IMR-90 (cell line): Measurements from ENCODE around the gene SQSTM1. TPM values are rescaled to one million over a fixed set of nuclear protein-coding genes. Genes with fewer than 3 reads are reported as not detected.

Experiments used
- ATAC-seq: fragments of 200-7000 bp; cut with Tn5 transposase; 2 replicates; pipeline ENCODE4 v1.9.1; 2020; ENCODE audit warnings: low read depth, mild to moderate bottlenecking, moderate library complexity
- BruUV-seq: library from RNA; stranded (reverse); fragments of 400-500 nt; replicated peaks from 2 replicates; lab custom pipeline; 2021; lab: Mats Ljungman, UMichigan
- CTCF ChIA-PET: fragments of 300-600 bp; formaldehyde crosslinking; extraction: SDS; loops from one replicate; lab custom pipeline; 2021; ENCODE audit warnings: antibody characterized with exemption; lab: Yijun Ruan, JAX
- POLR2A ChIA-PET: fragments of 300-600 bp; sonication (Branson Sonifier 250); formaldehyde crosslinking; loops from one replicate; lab custom pipeline; 2022; ENCODE audit warnings: antibody characterized with exemption; ENCODE audit not compliant: unreplicated experiment; lab: Charles Lee
- DNase-seq: peaks from one replicate; pipeline ENCODE4 v3.0.0; 2013
- H2AFZ ChIP-seq: replicated peaks from 2 replicates; pipeline ENCODE3; 2013; ENCODE audit warnings: low read length, mild to moderate bottlenecking; ENCODE audit not compliant: poor library complexity
- H2AK5ac ChIP-seq: 2 replicates; pipeline ENCODE4 v1.6.1; 2013; ENCODE audit warnings: low read depth, low read length, inconsistent platforms
- H2AK9ac ChIP-seq: replicated peaks from 2 replicates; pipeline ENCODE3; 2013; ENCODE audit warnings: mild to moderate bottlenecking, low read depth, low read length, moderate library complexity; ENCODE audit not compliant: poor library complexity
- H2BK120ac ChIP-seq: 2 replicates; pipeline ENCODE4 v1.6.1; 2013; ENCODE audit warnings: low read depth, low read length, inconsistent platforms
- H2BK15ac ChIP-seq: 3 replicates; pipeline ENCODE4 v1.6.1; 2013; ENCODE audit warnings: low read depth, low read length, inconsistent platforms
- H2BK20ac ChIP-seq: 2 replicates; pipeline ENCODE4 v1.6.1; 2013; ENCODE audit warnings: low read depth, mild to moderate bottlenecking, inconsistent platforms, low read length, moderate library complexity
- H2BK5ac ChIP-seq: 2 replicates; pipeline ENCODE4 v1.6.1; 2013; ENCODE audit warnings: mild to moderate bottlenecking, low read depth, low read length, inconsistent platforms; ENCODE audit not compliant: poor library complexity, severe bottlenecking
- H3K14ac ChIP-seq: replicated peaks from 2 replicates; pipeline ENCODE4 v1.6.1; 2013; ENCODE audit warnings: low read depth, low read length, inconsistent platforms
- H3K18ac ChIP-seq: 2 replicates; pipeline ENCODE4 v1.6.1; 2013; ENCODE audit warnings: low read depth, low read length, control low read depth
- H3K23ac ChIP-seq: 2 replicates; pipeline ENCODE4 v1.6.1; 2013; ENCODE audit warnings: low read depth, low read length, inconsistent platforms
- H3K27ac ChIP-seq: 2 replicates; pipeline ENCODE4 v1.5.1; 2013; ENCODE audit warnings: mild to moderate bottlenecking, control low read depth, low read length; ENCODE audit not compliant: insufficient read depth
- H3K27me3 ChIP-seq: 2 replicates; pipeline ENCODE4 v1.6.1; 2013; ENCODE audit warnings: low read length; ENCODE audit not compliant: control insufficient read depth, insufficient read depth
- H3K36me3 ChIP-seq: 2 replicates; pipeline ENCODE4 v1.6.1; 2013; ENCODE audit warnings: low read length, mixed read lengths; ENCODE audit not compliant: control insufficient read depth, insufficient read depth
- H3K4ac ChIP-seq: 2 replicates; pipeline ENCODE4 v1.6.1; 2013; ENCODE audit warnings: low read depth, low read length, inconsistent platforms
- H3K4me1 ChIP-seq: 2 replicates; pipeline ENCODE4 v1.6.1; 2013; ENCODE audit warnings: low read length, mixed read lengths; ENCODE audit not compliant: control insufficient read depth, insufficient read depth
- H3K4me2 ChIP-seq: 2 replicates; pipeline ENCODE4 v1.6.1; 2013; ENCODE audit warnings: low read depth, mild to moderate bottlenecking, control low read depth, low read length, moderate library complexity
- H3K4me3 ChIP-seq: 2 replicates; pipeline ENCODE4 v1.5.1; 2013; ENCODE audit warnings: low read depth, mild to moderate bottlenecking, control low read depth, low read length, moderate library complexity; ENCODE audit not compliant: insufficient read depth
- H3K56ac ChIP-seq: 2 replicates; pipeline ENCODE4 v1.6.1; 2013; ENCODE audit warnings: low read length, inconsistent platforms; ENCODE audit not compliant: insufficient read depth; ENCODE audit errors: extremely low read depth
- H3K79me1 ChIP-seq, 2 experiments: 2 replicates each; pipeline ENCODE4 v1.6.1; 2013; ENCODE audit warnings: low read length in 2 of 2, inconsistent platforms in 1 of 2, low read depth in 1 of 2
- H3K9ac ChIP-seq: 2 replicates; pipeline ENCODE4 v1.6.1; 2013; ENCODE audit warnings: low read depth, low read length, control low read depth
- H3K9me1 ChIP-seq: 2 replicates; pipeline ENCODE4 v1.6.1; 2013; ENCODE audit warnings: low read length, inconsistent platforms; ENCODE audit not compliant: insufficient read depth
- H3K9me3 ChIP-seq: 2 replicates; pipeline ENCODE4 v1.6.1; 2013; ENCODE audit warnings: low read length; ENCODE audit not compliant: control insufficient read depth, insufficient read depth
- H4K20me1 ChIP-seq: 2 replicates; pipeline ENCODE4 v1.6.1; 2013; ENCODE audit warnings: low read length, inconsistent platforms; ENCODE audit not compliant: insufficient read depth
- H4K5ac ChIP-seq: 2 replicates; pipeline ENCODE4 v1.6.1; 2013; ENCODE audit warnings: mild to moderate bottlenecking, low read depth, low read length, control low read depth
- H4K8ac ChIP-seq, 2 experiments: 2 replicates each; pipeline ENCODE4 v1.6.1; 2013; ENCODE audit warnings: low read depth in 2 of 2, low read length in 2 of 2, control low read depth in 1 of 2, inconsistent platforms in 1 of 2
- H4K91ac ChIP-seq: 2 replicates; pipeline ENCODE4 v1.6.1; 2013; ENCODE audit warnings: low read depth, low read length, inconsistent platforms; ENCODE audit not compliant: insufficient read depth
- BHLHE40 ChIP-seq: fragments of 150-350 bp; IDR thresholded peaks from 2 replicates; pipeline ENCODE4 v1.6.1; 2016; ENCODE audit warnings: mild to moderate bottlenecking, low read depth, low read length
- CEBPB ChIP-seq: IDR thresholded peaks from 2 replicates; pipeline ENCODE4 v1.6.1; 2012; ENCODE audit warnings: low read depth, low read length, improper control_type of control experiment
- CHD1 ChIP-seq: IDR thresholded peaks from 2 replicates; pipeline ENCODE4 v1.6.1; 2012; ENCODE audit warnings: low read depth, low read length, improper control_type of control experiment
- FOS ChIP-seq: fragments of 150-350 bp; IDR thresholded peaks from 2 replicates; pipeline ENCODE4 v1.6.1; 2016; ENCODE audit warnings: low read depth, low read length
- MAFK ChIP-seq: IDR thresholded peaks from 2 replicates; pipeline ENCODE4 v1.6.1; 2012; ENCODE audit warnings: low read depth, low read length, improper control_type of control experiment
- MAZ ChIP-seq: IDR thresholded peaks from 2 replicates; pipeline ENCODE4 v1.6.1; 2012; ENCODE audit warnings: low read depth, mild to moderate bottlenecking, low read length, improper control_type of control experiment, moderate library complexity, borderline replicate concordance
- MXI1 ChIP-seq: IDR thresholded peaks from 2 replicates; pipeline ENCODE4 v1.6.1; 2012; ENCODE audit warnings: low read depth, mild to moderate bottlenecking, low read length, moderate library complexity, borderline replicate concordance
- NFE2L2 ChIP-seq: fragments of 150-350 bp; IDR thresholded peaks from 2 replicates; pipeline ENCODE4 v1.6.1; 2016; ENCODE audit warnings: low read depth, mild to moderate bottlenecking, low read length
- POLR2A ChIP-seq: IDR thresholded peaks from 2 replicates; pipeline ENCODE4 v1.6.1; 2012; ENCODE audit warnings: mild to moderate bottlenecking, low read depth, low read length
- RAD21 ChIP-seq: IDR thresholded peaks from 2 replicates; pipeline ENCODE4 v1.6.1; 2012; ENCODE audit warnings: low read length, improper control_type of control experiment
- RCOR1 ChIP-seq: IDR thresholded peaks from 2 replicates; pipeline ENCODE4 v1.6.1; 2012; ENCODE audit warnings: mild to moderate bottlenecking, low read length, improper control_type of control experiment; ENCODE audit not compliant: insufficient replicate concordance
- RFX5 ChIP-seq: IDR thresholded peaks from 2 replicates; pipeline ENCODE4 v1.8.0; 2012; ENCODE audit warnings: low read depth, mild to moderate bottlenecking, low read length, moderate library complexity
- SMC3 ChIP-seq: fragments of 150-350 bp; IDR thresholded peaks from 2 replicates; pipeline ENCODE4 v1.6.1; 2016; ENCODE audit warnings: low read depth, mild to moderate bottlenecking, antibody characterized with exemption, low read length, moderate library complexity
- USF2 ChIP-seq: fragments of 150-350 bp; IDR thresholded peaks from 2 replicates; pipeline ENCODE4 v1.6.1; 2017; ENCODE audit warnings: mild to moderate bottlenecking, antibody characterized with exemption, low read length, low read depth
- WGBS, 2 experiments: methylation state at CpG; one replicate each; pipeline versions ENCODE4 v1.1.5 to v1.1.7; 2013; ENCODE audit warnings: missing lambda C conversion rate in 2 of 2; ENCODE audit not compliant: insufficient read length in 1 of 2; ENCODE audit errors: extremely low coverage in 2 of 2; 5-methylcytosine and 5-hydroxymethylcytosine counted together
- dilution Hi-C: fragments of 300-500 bp; cut with HindIII; formaldehyde crosslinking; loops from one replicate; pipeline ENCODE4 v1.14.3; 2018; ENCODE audit warnings: low sequenced_read_pairs; ENCODE audit not compliant: unreplicated experiment
- in situ Hi-C: fragments of 300-500 bp; cut with MboI; formaldehyde crosslinking; loops from 3 replicates; pipeline ENCODE4 v1.14.3; 2019; ENCODE audit warnings: low sequenced_read_pairs, inconsistent platforms, mixed read lengths
- intact Hi-C: fragments of 100-400 bp; cut with micrococcal nuclease; formaldehyde crosslinking; loops from 2 replicates; pipeline ENCODE4 v1.10.0; 2022
- polyA plus RNA-seq, 3 experiments: library from polyadenylated mRNA; depleted of rRNA; stranded (reverse); fragments of >200 nt; gene quantifications; 2 replicates each; pipeline ENCODE4 v1.2.3, GENCODE V29; 2012; ENCODE audit warnings: low replicate concordance in 1 of 3
- total RNA-seq: library from RNA; depleted of rRNA; stranded (reverse); fragments of >200 nt; gene quantifications from 2 replicates; pipeline ENCODE4 v1.2.3, GENCODE V29; 2012
- TF ChIP-seq, protein P1 (sequence below): conservative IDR thresholded peaks from 2 replicates; pipeline ENCODE4 v1.5.1; 2012; ENCODE audit warnings: mild to moderate bottlenecking, low read depth, low read length, improper control_type of control experiment
- TF ChIP-seq, protein P2 (sequence below): fragments of 150-350 bp; IDR thresholded peaks from 2 replicates; pipeline ENCODE4 v1.6.1; 2016; ENCODE audit warnings: low read depth, mild to moderate bottlenecking, low read length, moderate library complexity, borderline replicate concordance

The SQSTM1 gene
- total and polyA plus RNA-seq, 2 of the 4 experiments (the other 2 are of a cell fraction): 152 to 184 TPM

DNA sequence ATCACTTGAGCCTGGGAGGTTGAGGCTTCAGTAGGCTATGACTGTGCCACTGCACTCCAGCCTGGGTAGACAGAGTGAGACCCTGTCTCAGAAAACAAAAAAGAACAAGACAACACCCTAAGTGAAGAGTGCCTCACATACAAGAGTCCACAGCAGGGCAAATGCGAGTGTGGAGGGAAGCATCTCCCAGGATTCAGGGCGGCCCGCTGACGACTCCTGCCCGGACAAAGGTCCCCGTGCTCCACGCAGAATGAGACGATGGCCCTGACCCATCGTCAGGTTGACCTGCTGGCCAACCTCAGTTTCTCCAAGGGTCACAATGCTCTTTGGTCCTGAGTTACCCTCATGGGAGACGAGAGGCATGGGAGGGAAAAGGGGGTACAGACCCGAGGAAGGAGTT is 19.6 kb downstream of the SQSTM1 start:
- Histone ChIP-seq H3K79me1 (peaks cover 0 to 9% of the 10 kb centered on the region in 2 experiments; a peak in 2 of 4 replicates), H3K36me3 (peaks cover 47% of the 10 kb centered on the region), H2AK5ac (no peak overlapping the region), H3K23ac (no peak overlapping the region), H4K8ac (no peak overlapping the region), H3K9me1 (no peaks in the 10 kb centered on the region; the same call in 1 of the 2 replicates), H3K27ac (no peak overlapping the region), H3K9me3 (peaks cover 4% of the 10 kb centered on the region), H4K5ac (no peak overlapping the region), H3K4me3 (no peak overlapping the region), H3K56ac (no peak overlapping the region), H2BK15ac (no peak overlapping the region), H2AK9ac (no peak overlapping the region), H3K4me1 (no peaks in the 10 kb centered on the region), H3K4me2 (no peak overlapping the region), H2BK20ac (no peak overlapping the region), H4K91ac (no peak overlapping the region), H2BK120ac (no peak overlapping the region), H3K27me3 (no peaks in the 10 kb centered on the region), H4K20me1 (peaks cover 38% of the 10 kb centered on the region), H3K14ac (no peak overlapping the region), H3K4ac (no peak overlapping the region), H2BK5ac (no peak overlapping the region), H3K9ac (no peak overlapping the region), H2AFZ (no peak overlapping the region), H3K18ac (no peak overlapping the region)
- TF ChIP-seq MAZ (no peak), POLR2A (no peak; the same call in 1 of the 2 replicates), USF2 (no peak), FOS (no peak), RCOR1 (no peak), NFE2L2 (no peak), MAFK (no peak), CHD1 (no peak), RFX5 (no peak), BHLHE40 (no peak), MXI1 (no peak), CEBPB (no peak), SMC3 (no peak), RAD21 (no peak)
- TF ChIP-seq, protein P1, sequence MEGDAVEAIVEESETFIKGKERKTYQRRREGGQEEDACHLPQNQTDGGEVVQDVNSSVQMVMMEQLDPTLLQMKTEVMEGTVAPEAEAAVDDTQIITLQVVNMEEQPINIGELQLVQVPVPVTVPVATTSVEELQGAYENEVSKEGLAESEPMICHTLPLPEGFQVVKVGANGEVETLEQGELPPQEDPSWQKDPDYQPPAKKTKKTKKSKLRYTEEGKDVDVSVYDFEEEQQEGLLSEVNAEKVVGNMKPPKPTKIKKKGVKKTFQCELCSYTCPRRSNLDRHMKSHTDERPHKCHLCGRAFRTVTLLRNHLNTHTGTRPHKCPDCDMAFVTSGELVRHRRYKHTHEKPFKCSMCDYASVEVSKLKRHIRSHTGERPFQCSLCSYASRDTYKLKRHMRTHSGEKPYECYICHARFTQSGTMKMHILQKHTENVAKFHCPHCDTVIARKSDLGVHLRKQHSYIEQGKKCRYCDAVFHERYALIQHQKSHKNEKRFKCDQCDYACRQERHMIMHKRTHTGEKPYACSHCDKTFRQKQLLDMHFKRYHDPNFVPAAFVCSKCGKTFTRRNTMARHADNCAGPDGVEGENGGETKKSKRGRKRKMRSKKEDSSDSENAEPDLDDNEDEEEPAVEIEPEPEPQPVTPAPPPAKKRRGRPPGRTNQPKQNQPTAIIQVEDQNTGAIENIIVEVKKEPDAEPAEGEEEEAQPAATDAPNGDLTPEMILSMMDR: no peak
- TF ChIP-seq, protein P2, sequence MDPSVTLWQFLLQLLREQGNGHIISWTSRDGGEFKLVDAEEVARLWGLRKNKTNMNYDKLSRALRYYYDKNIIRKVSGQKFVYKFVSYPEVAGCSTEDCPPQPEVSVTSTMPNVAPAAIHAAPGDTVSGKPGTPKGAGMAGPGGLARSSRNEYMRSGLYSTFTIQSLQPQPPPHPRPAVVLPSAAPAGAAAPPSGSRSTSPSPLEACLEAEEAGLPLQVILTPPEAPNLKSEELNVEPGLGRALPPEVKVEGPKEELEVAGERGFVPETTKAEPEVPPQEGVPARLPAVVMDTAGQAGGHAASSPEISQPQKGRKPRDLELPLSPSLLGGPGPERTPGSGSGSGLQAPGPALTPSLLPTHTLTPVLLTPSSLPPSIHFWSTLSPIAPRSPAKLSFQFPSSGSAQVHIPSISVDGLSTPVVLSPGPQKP: no peak
- POLR2A ChIA-PET: no interaction called here
- in situ Hi-C loops (no loop called here), intact Hi-C loops (no loop called here), dilution Hi-C loops (no loop called here)
- CTCF ChIA-PET: no interaction called here
- WGBS, 2 experiments: no CpG with 5 or more reads among the region's 11 CpGs
- ATAC-seq: no peak
- DNase-seq: no peak
- no TSS peak for BruUV-seq
